SK-N-SH (cell line): ENCODE results near the gene TMX1. TPM values are rescaled to one million over a fixed set of nuclear protein-coding genes. Genes with fewer than 3 reads are reported as not detected.
A peak's percentile ranks its signal among the peaks of the same experiment; 100 is the strongest.

Experiments used
- CTCF ChIA-PET: fragments of 300-600, 350-600 bp; formaldehyde crosslinking; extraction: SDS; loops from one replicate; lab custom pipeline; 2021; lab: Yijun Ruan, JAX
- POLR2A ChIA-PET: fragments of 350-600 bp; sonication (Branson Sonifier 250); formaldehyde crosslinking; extraction: SDS; loops from one replicate; lab custom pipeline; 2020; ENCODE audit warnings: antibody characterized with exemption, inconsistent platforms; lab: Yijun Ruan, JAX
- DNase-seq: peaks from one replicate; pipeline ENCODE4 v3.0.0; 2012
- H2AFZ ChIP-seq: fragments of 200-600 bp; sonication (generic); 2 replicates; pipeline ENCODE4 v1.8.1; 2016; ENCODE audit warnings: antibody characterized with exemption, mild to moderate bottlenecking, low read depth
- H3F3A ChIP-seq: fragments of 200-600 bp; sonication (generic); replicated peaks from 2 replicates; pipeline ENCODE3; 2016; ENCODE audit warnings: antibody characterized with exemption, mild to moderate bottlenecking; ENCODE audit not compliant: insufficient read depth
- H3K27ac ChIP-seq, 2 experiments: fragments of 200-500 bp in 1 of 2; fragments of 200-600 bp in 1 of 2; sonication (Bioruptor generic) in 1 of 2; sonication (generic), shearing (Covaris generic) in 1 of 2; 2 replicates each; pipeline versions ENCODE4 v1.5.1 to v1.6.1; 2014 to 2016; ENCODE audit warnings: low read depth in 2 of 2, inconsistent platforms in 1 of 2, low read length in 1 of 2, mild to moderate bottlenecking in 1 of 2, mixed read lengths in 1 of 2
- H3K27me3 ChIP-seq: fragments of 200-600 bp; sonication (generic), shearing (Covaris generic); 2 replicates; pipeline ENCODE4 v1.6.1; 2016; ENCODE audit warnings: mixed run types; ENCODE audit not compliant: insufficient read depth
- H3K36me3 ChIP-seq, 2 experiments: fragments of 200-500 bp in 1 of 2; fragments of 200-600 bp in 1 of 2; sonication (Bioruptor generic) in 1 of 2; sonication (generic) in 1 of 2; replicated peaks in 1 of 2; 2 replicates each; pipeline versions ENCODE3 to v1.5.1; 2014 to 2016; ENCODE audit warnings: low read length in 1 of 2, mild to moderate bottlenecking in 1 of 2; ENCODE audit not compliant: insufficient read depth in 2 of 2, control insufficient read depth in 1 of 2
- H3K4me1 ChIP-seq, 2 experiments: fragments of 200-500 bp in 1 of 2; fragments of 200-600 bp in 1 of 2; sonication (Bioruptor generic) in 1 of 2; sonication (generic), shearing (Covaris generic) in 1 of 2; 2 replicates each; pipeline versions ENCODE4 v1.5.1 to v1.6.1; 2014 to 2016; ENCODE audit warnings: low read depth in 1 of 2, low read length in 1 of 2, mixed run types in 1 of 2; ENCODE audit not compliant: insufficient read depth in 2 of 2, control insufficient read depth in 1 of 2
- H3K4me2 ChIP-seq: fragments of 200-600 bp; sonication (generic), shearing (Covaris generic); 2 replicates; pipeline ENCODE4 v1.6.1; 2017; ENCODE audit warnings: mixed run types
- H3K4me3 ChIP-seq, 2 experiments: fragments of 200-500 bp in 1 of 2; fragments of 200-600 bp in 1 of 2; sonication (Bioruptor generic) in 1 of 2; sonication (generic), shearing (Covaris generic) in 1 of 2; 2 replicates each; pipeline versions ENCODE4 v1.5.1 to v1.8.1; 2014 to 2016; ENCODE audit warnings: low read depth in 2 of 2, inconsistent platforms in 1 of 2, low read length in 1 of 2, mild to moderate bottlenecking in 1 of 2, mixed read lengths in 1 of 2, moderate library complexity in 1 of 2
- H3K79me2 ChIP-seq: fragments of 200-600 bp; sonication (generic); 2 replicates; pipeline ENCODE4 v1.8.1; 2017; ENCODE audit warnings: mild to moderate bottlenecking; ENCODE audit not compliant: insufficient read depth
- H3K9ac ChIP-seq: fragments of 200-600 bp; sonication (generic); 2 replicates; pipeline ENCODE4 v1.6.1; 2017; ENCODE audit warnings: mixed run types
- H3K9me2 ChIP-seq: fragments of 200-600 bp; sonication (generic); 2 replicates; pipeline ENCODE4 v1.6.1; 2017; ENCODE audit warnings: mixed run types
- H3K9me3 ChIP-seq: fragments of 200-600 bp; sonication (generic); 2 replicates; pipeline ENCODE4 v1.6.1; 2017; ENCODE audit warnings: mixed run types, mild to moderate bottlenecking, moderate library complexity
- H4K20me1 ChIP-seq: fragments of 200-600 bp; sonication (generic); 2 replicates; pipeline ENCODE4 v1.6.1; 2017; ENCODE audit warnings: mild to moderate bottlenecking, mixed run types; ENCODE audit not compliant: insufficient read depth
- CHD2 ChIP-seq: fragments of 150-350 bp; IDR thresholded peaks from 2 replicates; pipeline ENCODE4 v1.6.1; 2018; ENCODE audit warnings: low read length; ENCODE audit not compliant: partially characterized antibody
- CTCF ChIP-seq: fragments of 200-600 bp; sonication (generic); IDR thresholded peaks from 2 replicates; pipeline ENCODE4 v1.6.1; 2017; ENCODE audit warnings: antibody characterized with exemption, mild to moderate bottlenecking, moderate library complexity
- EZH2phosphoT487 ChIP-seq: fragments of 200-600 bp; sonication (generic); IDR thresholded peaks from 2 replicates; pipeline ENCODE4 v1.6.1; 2017; ENCODE audit warnings: low read depth, mixed run types, mild to moderate bottlenecking, antibody characterized with exemption, moderate library complexity, borderline replicate concordance
- FOSL2 ChIP-seq: IDR thresholded peaks from 2 replicates; pipeline ENCODE4 v1.4.0; 2012; ENCODE audit warnings: low read depth, mild to moderate bottlenecking, moderate library complexity, borderline replicate concordance
- FOXJ3 ChIP-seq: sonication (generic); formaldehyde crosslinking; IDR thresholded peaks from 2 replicates; pipeline ENCODE4 v1.5.1; 2020; ENCODE audit warnings: mild to moderate bottlenecking, missing genetic modification reagents
- FOXM1 ChIP-seq: IDR thresholded peaks from 2 replicates; pipeline ENCODE4 v1.4.0; 2012; ENCODE audit warnings: low read depth, mild to moderate bottlenecking
- GABPA ChIP-seq: IDR thresholded peaks from 2 replicates; pipeline ENCODE4 v1.4.0; 2012; ENCODE audit warnings: low read depth, mild to moderate bottlenecking
- GATA2 ChIP-seq: sonication (generic); formaldehyde crosslinking; IDR thresholded peaks from 2 replicates; pipeline ENCODE4 v1.5.0; 2020; ENCODE audit warnings: mild to moderate bottlenecking, missing genetic modification reagents
- JUND ChIP-seq: IDR thresholded peaks from 2 replicates; pipeline ENCODE4 v1.4.0; 2012
- MAX ChIP-seq: IDR thresholded peaks from 2 replicates; pipeline ENCODE4 v1.4.0; 2012; ENCODE audit warnings: low read depth
- NRF1 ChIP-seq: IDR thresholded peaks from 2 replicates; pipeline ENCODE4 v1.6.1; 2012; ENCODE audit warnings: low read depth, mild to moderate bottlenecking, low read length
- POLR2AphosphoS5 ChIP-seq: IDR thresholded peaks from 2 replicates; pipeline ENCODE4 v1.6.1; 2012; ENCODE audit warnings: low read depth, low read length
- RAD21 ChIP-seq: IDR thresholded peaks from 2 replicates; pipeline ENCODE4 v1.6.1; 2012; ENCODE audit warnings: mild to moderate bottlenecking, low read length
- RCOR1 ChIP-seq: fragments of 150-350 bp; IDR thresholded peaks from 2 replicates; pipeline ENCODE4 v1.6.1; 2017; ENCODE audit warnings: antibody characterized with exemption, low read length
- REST ChIP-seq: IDR thresholded peaks from 2 replicates; pipeline ENCODE4 v1.6.1; 2012; ENCODE audit warnings: mild to moderate bottlenecking, low read depth, low read length, moderate library complexity
- SIN3A ChIP-seq: IDR thresholded peaks from 2 replicates; pipeline ENCODE4 v1.6.1; 2012; ENCODE audit warnings: low read depth, mild to moderate bottlenecking, low read length, moderate library complexity, borderline replicate concordance
- SMC3 ChIP-seq: IDR thresholded peaks from 2 replicates; pipeline ENCODE4 v1.6.1; 2012; ENCODE audit warnings: low read depth, low read length, improper control_type of control experiment
- TCF12 ChIP-seq: IDR thresholded peaks from 2 replicates; pipeline ENCODE4 v1.4.0; 2012
- USF1 ChIP-seq: IDR thresholded peaks from 2 replicates; pipeline ENCODE4 v1.4.0; 2012; ENCODE audit warnings: low read depth, borderline replicate concordance
- ZBTB33 ChIP-seq: IDR thresholded peaks from 2 replicates; pipeline ENCODE4 v1.4.0; 2012; ENCODE audit warnings: low read depth, borderline replicate concordance
- WGBS: methylation state at CpG from one replicate; pipeline ENCODE4 v1.1.6; 2017; ENCODE audit warnings: low lambda C conversion rate; 5-methylcytosine and 5-hydroxymethylcytosine counted together
- polyA plus RNA-seq, 3 experiments: library from polyadenylated mRNA; depleted of rRNA; stranded (reverse); fragments of >200 nt; gene quantifications; 2 replicates each; pipeline ENCODE4 v1.2.3, GENCODE V29; 2012

Gene TMX1
- polyA plus RNA-seq, 1 of the 3 experiments (the other 2 are of a cell fraction), result 16.1 TPM

- TF ChIP-seq CTCF (no peak), FOSL2 (no peak), FOXM1 (no peak), USF1 (no peak), JUND (no peak), GABPA (no peak), TCF12 (no peak)
Observed at GRCh38 chr14:51208982-51209381, 31.1 kb upstream of the TMX1 start (continued).

GRCh38 chr14:51209457-51209856, 30.6 kb upstream of the TMX1 start:
- Histone ChIP-seq H3K9ac (no peak overlapping the region), H3K36me3 (no peaks in the 10 kb centered on the region), H3K27ac (peak overlapping the region in 1 of 2 experiments; percentile 74; a peak in 2 of 4 replicates), H3K4me1 (peaks cover 0 to 21% of the 10 kb centered on the region in 2 experiments; a peak in 2 of 4 replicates), H3K4me2 (no peak overlapping the region), H3F3A (no peaks in the 10 kb centered on the region), H3K27me3 (no peaks in the 10 kb centered on the region), H4K20me1 (no peaks in the 10 kb centered on the region), H3K9me2 (no peaks in the 10 kb centered on the region), H3K9me3 (no peaks in the 10 kb centered on the region), H2AFZ (no peak overlapping the region), H3K79me2 (no peaks in the 10 kb centered on the region), H3K4me3 (no peak overlapping the region)
- TF ChIP-seq SMC3, result no peak
- no peak for TF ChIP-seq RAD21
- TF ChIP-seq REST, result no peak
- TF ChIP-seq ZBTB33, result no peak
- no peak for TF ChIP-seq MAX
- no peak for TF ChIP-seq FOXM1
- TF ChIP-seq TCF12, result 0 out of 2 replicates have a peak, but pooled peaks have one; percentile 14
- TF ChIP-seq SIN3A, result no peak
- peak; percentile 68 for TF ChIP-seq GATA2
- TF ChIP-seq CTCF, result no peak
- no peak for TF ChIP-seq NRF1
- no peak for TF ChIP-seq EZH2phosphoT487
- TF ChIP-seq CHD2, result peak; percentile 58
- TF ChIP-seq RCOR1, result peak; percentile 54; the same call in 1 of the 2 replicates
- TF ChIP-seq POLR2AphosphoS5, result no peak
- TF ChIP-seq FOXJ3, result no peak
- peak; percentile 55 for DNase-seq
- WGBS, result 38% methylated on average over 1 of the region's 1 CpG
- ChIA-PET CTCF (interaction anchor here (0.8 to 5.6 kb wide), 5 partner anchors 9 to 254 kb away, joined by 3 to 17 read pairs (median 4); partner anchors contain the start of gene TRIM9), POLR2A (interaction anchor here (0.7 to 1.3 kb wide), 2 partner anchors 10 to 114 kb away, joined by 4 to 5 read pairs; partner anchors contain the start of gene TRIM9)
